Esophagus squamous epithelium (tissue), 5 donors: ENCODE measurements around the gene KCNH6. TPM values are rescaled to one million over a fixed set of nuclear protein-coding genes. Genes with fewer than 3 reads are reported as not detected.

Experiments used
- DNase-seq: peaks from one replicate; lab custom pipeline; 2025; lab: John Stamatoyannopoulos, UW
- H3K27ac ChIP-seq, 4 donors: fragments of 200-600 bp; sonication (generic); one replicate each; pipeline ENCODE4 v1.5.1; 2016 to 2019; ENCODE audit warnings: mild to moderate bottlenecking in 1 of 4
- H3K27me3 ChIP-seq, 4 donors: fragments of 200-600 bp; sonication (generic); 1 replicate in 3 of 4; 2 replicates in 1 of 4; pipeline versions ENCODE4 v1.5.1 to v1.6.0; 2017 to 2021; ENCODE audit warnings: antibody characterized with exemption in 1 of 4
- H3K36me3 ChIP-seq, 3 donors: fragments of 200-600 bp; sonication (generic); one replicate each; pipeline ENCODE4 v1.5.1; 2016 to 2019
- H3K4me1 ChIP-seq, 3 donors: fragments of 200-600 bp; sonication (generic); one replicate each; pipeline ENCODE4 v1.5.1; 2017 to 2019
- H3K4me3 ChIP-seq, 4 donors: fragments of 200-600 bp; sonication (generic); 1 replicate in 3 of 4; 2 replicates in 1 of 4; pipeline ENCODE4 v1.5.1; 2016 to 2019; ENCODE audit warnings: mild to moderate bottlenecking in 2 of 4, moderate library complexity in 1 of 4
- H3K9me3 ChIP-seq, 3 donors: fragments of 200-600 bp; sonication (generic); one replicate each; pipeline ENCODE4 v1.5.1; 2016 to 2019
- CTCF ChIP-seq, 6 experiments: fragments of 450-650 bp in 4 of 6; fragments of 200-600 bp in 2 of 6; sonication (generic) in 2 of 6; IDR thresholded peaks; one replicate each; pipeline ENCODE4 v1.5.1; 2016 to 2019; ENCODE audit warnings: antibody characterized with exemption in 6 of 6, mild to moderate bottlenecking in 4 of 6, moderate library complexity in 4 of 6
- POLR2A ChIP-seq, 4 donors: fragments of 450-650 bp; IDR thresholded peaks; one replicate each; pipeline ENCODE4 v1.6.1; 2017; ENCODE audit warnings: antibody characterized with exemption in 4 of 4, mild to moderate bottlenecking in 4 of 4, moderate library complexity in 3 of 4
- WGBS, 2 donors: methylation state at CpG; one replicate each; pipeline ENCODE4 v1.1.5; 2018; 5-methylcytosine and 5-hydroxymethylcytosine counted together
- intact Hi-C: fragments of 100-400 bp; cut with DNase I; formaldehyde crosslinking; loops from one replicate; pipeline ENCODE4 v1.15.0; 2022
- total RNA-seq, 4 donors: library from RNA; depleted of rRNA; stranded (reverse); fragments of >200 nt; gene quantifications; one replicate each; pipeline ENCODE4 v1.1.0, GENCODE V29; 2016
- donor health status: DM: yes; HTN: yes; CAD: no.

KCNH6 gene
- total RNA-seq, 4 donors from 2014 or later: not detected

- intact Hi-C loops: loop anchor here (5.0 kb wide), 1 partner anchor 52 kb away; no protein-coding TSS in a partner anchor
- Histone ChIP-seq H3K27ac (no peak overlapping the region), H3K4me1 (peaks cover 19 to 50% (median 29%) of the 10 kb centered on the region in 3 donors), H3K4me3 (no peak overlapping the region), H3K27me3 (peaks cover 0 to 71% (median 7%) of the 10 kb centered on the region in 4 donors), H3K36me3 (no peaks in the 10 kb centered on the region), H3K9me3 (no peaks in the 10 kb centered on the region)
- no peak for DNase-seq
- TF ChIP-seq POLR2A (IDR thresholded peaks at IDR 0.05) (no peak), CTCF (IDR thresholded peaks at IDR 0.05) (no peak)
- 81 to 88% methylated on average over 4 to 12 of the region's 17 CpGs for WGBS, 2 donors
These were observed 43.5 kb upstream of the KCNH6 start for GRCh38 chr17:63479495-63480184.

- no peaks in the 10 kb centered on the region for H3K36me3 ChIP-seq
- H3K4me3 ChIP-seq: no peak overlapping the region
- no peak for TF ChIP-seq POLR2A (IDR thresholded peaks at IDR 0.05)
- TF ChIP-seq CTCF (IDR thresholded peaks at IDR 0.05): no peak
- H3K27me3 ChIP-seq: peaks cover 0 to 65% (median 7%) of the 10 kb centered on the region in 4 donors
- intact Hi-C loops: loop anchor here (5.0 kb wide), 1 partner anchor 53 kb away; no protein-coding TSS in a partner anchor
- no peak for DNase-seq
- peaks cover 19 to 46% (median 29%) of the 10 kb centered on the region in 3 donors for H3K4me1 ChIP-seq
- WGBS, 2 donors: 86 to 89% methylated on average over 14 to 17 of the region's 21 CpGs
- H3K9me3 ChIP-seq: no peaks in the 10 kb centered on the region
- no peak overlapping the region for H3K27ac ChIP-seq
These were observed 42.9 kb upstream of the KCNH6 start for GRCh38 chr17:63480192-63480784.

DNA sequence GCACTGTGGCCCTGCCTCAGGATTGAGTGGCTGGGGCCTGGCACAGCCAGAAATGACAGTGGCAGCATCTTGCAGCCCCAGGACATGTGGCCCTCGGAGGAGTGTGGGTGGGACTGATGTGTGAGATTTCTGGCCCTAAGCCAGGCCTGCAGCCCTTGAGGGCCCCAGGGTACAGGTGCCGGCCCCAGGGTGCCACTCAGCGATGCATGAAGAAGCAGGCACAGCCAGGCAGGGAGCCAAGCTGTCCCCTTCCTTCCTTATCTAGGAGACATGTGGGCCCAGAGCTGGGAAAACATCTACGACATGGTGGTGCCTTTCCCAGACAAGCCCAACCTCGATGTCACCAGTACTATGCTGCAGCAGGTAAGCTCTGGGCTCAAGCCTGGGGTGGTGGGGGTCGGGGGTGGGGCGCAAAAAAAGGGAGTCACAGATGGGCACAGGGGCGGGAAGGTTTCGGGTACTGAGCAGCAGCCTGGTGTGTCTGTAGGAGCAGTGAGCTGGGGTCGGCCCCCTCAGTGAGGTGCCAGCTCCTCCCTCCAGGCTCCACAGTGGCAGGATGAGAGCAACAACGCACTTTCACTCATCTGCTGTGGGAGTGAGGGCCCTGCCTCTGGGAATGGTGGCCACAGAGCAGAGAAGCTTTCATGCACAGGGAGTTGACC lies 42.2 kb upstream of the KCNH6 start:
- TF ChIP-seq POLR2A (IDR thresholded peaks at IDR 0.05) (no peak), CTCF (IDR thresholded peaks at IDR 0.05) (no peak)
- H3K36me3 ChIP-seq: no peaks in the 10 kb centered on the region
- H3K4me3 ChIP-seq: no peak overlapping the region
- WGBS, 2 donors: 56 to 59% methylated on average over 1 to 7 of the region's 11 CpGs
- peaks cover 15 to 39% (median 29%) of the 10 kb centered on the region in 3 donors for H3K4me1 ChIP-seq
- H3K27ac ChIP-seq: no peak overlapping the region
- no peak for DNase-seq
- H3K27me3 ChIP-seq: peaks cover 0 to 58% (median 7%) of the 10 kb centered on the region in 4 donors
- H3K9me3 ChIP-seq: no peaks in the 10 kb centered on the region
- intact Hi-C loops: loop anchor here (5.0 kb wide), 1 partner anchor 54 kb away; no protein-coding TSS in a partner anchor

GRCh38 chr17:63481488-63481870 lies 41.7 kb upstream of the KCNH6 start:
- no peak for DNase-seq
- H3K4me3 ChIP-seq: no peak overlapping the region
- WGBS, 2 donors: 40% methylated on average over 1 of the region's 16 CpGs; no CpG with 5 or more reads in 1 of the 2 donors
- H3K36me3 ChIP-seq: no peaks in the 10 kb centered on the region
- H3K27ac ChIP-seq: no peak overlapping the region
- intact Hi-C loops: loop anchor here (5.0 kb wide), 1 partner anchor 54 kb away; no protein-coding TSS in a partner anchor
- H3K27me3 ChIP-seq: peaks cover 0 to 53% (median 6%) of the 10 kb centered on the region in 4 donors
- peaks cover 12 to 34% (median 26%) of the 10 kb centered on the region in 3 donors for H3K4me1 ChIP-seq
- TF ChIP-seq CTCF (IDR thresholded peaks at IDR 0.05) (no peak), POLR2A (IDR thresholded peaks at IDR 0.05) (no peak)
- H3K9me3 ChIP-seq: no peaks in the 10 kb centered on the region
